GM19240 (cell line): ENCODE data around the gene KCTD13.
"Not testable (repeated sequence)": the region's sequence is repeated elsewhere in the genome, so short reads cannot be mapped to it uniquely, and the experiment has no call there.

ENCODE experiments used
- DNase-seq: peaks from one replicate; pipeline ENCODE4 v3.0.0; 2011; ENCODE audit warnings: low spot score; ENCODE audit not compliant: insufficient read length

KCTD13 gene

GRCh38 chr16:29883987-29884386, 42.0 kb downstream of the KCTD13 start:
- no peak for DNase-seq

- DNase-seq, result no peak
These were observed 45.0 kb downstream of the KCTD13 start for GRCh38 chr16:29881050-29881449.

GRCh38 chr16:29878172-29878571, 47.9 kb downstream of the KCTD13 start:
- no peak for DNase-seq

- no peak for DNase-seq
These were observed 48.6 kb downstream of the KCTD13 start for GRCh38 chr16:29877266-29877961.

- DNase-seq, result no peak
These were observed 49.3 kb downstream of the KCTD13 start for GRCh38 chr16:29876594-29877249.

- DNase-seq, result no peak
These were observed 49.8 kb downstream of the KCTD13 start for GRCh38 chr16:29876217-29876593.

- DNase-seq, result no peak
These were observed 50.8 kb downstream of the KCTD13 start for GRCh38 chr16:29875206-29875605.

GRCh38 chr16:29873319-29873718, 52.7 kb downstream of the KCTD13 start:
- DNase-seq, result no peak

GRCh38 chr16:29871822-29872546, 54.0 kb downstream of the KCTD13 start:
- no peak for DNase-seq

GRCh38 chr16:29869067-29869466, 57.0 kb downstream of the KCTD13 start:
- not testable (repeated sequence) for DNase-seq

- DNase-seq, result no peak
These were observed 57.5 kb downstream of the KCTD13 start for GRCh38 chr16:29868396-29869009.

- no peak for DNase-seq
These were observed 61.8 kb downstream of the KCTD13 start for GRCh38 chr16:29864205-29864604.

GRCh38 chr16:29863669-29863984, 62.4 kb downstream of the KCTD13 start:
- no peak for DNase-seq

GRCh38 chr16:29862884-29863668, 63.0 kb downstream of the KCTD13 start, which contains the start of gene CDIPT:
Gene CDIPT, minus strand, starts transcription at chr16:29863226. Its CDS starts 369 bp downstream, at chr16:29862857.
- peak; percentile 86 for DNase-seq

- no peak for DNase-seq
These were observed 63.6 kb downstream of the KCTD13 start for GRCh38 chr16:29862383-29862883.

GRCh38 chr16:29860218-29860617, 65.8 kb downstream of the KCTD13 start:
- no peak for DNase-seq

- DNase-seq, result no peak
These were observed 67.1 kb downstream of the KCTD13 start for GRCh38 chr16:29858974-29859373.

GRCh38 chr16:29858149-29858849, 67.7 kb downstream of the KCTD13 start:
- no peak for DNase-seq

GRCh38 chr16:29857133-29857760, 68.8 kb downstream of the KCTD13 start:
- DNase-seq, result no peak
